SU-DHL-6 (cell line): Measurements from ENCODE around the gene RACGAP1.

Source experiments
- H2AFZ ChIP-seq: fragments of 200-600 bp; sonication (generic); 2 replicates; pipeline ENCODE4 v1.6.1; 2014; ENCODE audit warnings: low read depth, mild to moderate bottlenecking, moderate library complexity, mixed read lengths, antibody characterized with exemption, low read length; ENCODE audit not compliant: severe bottlenecking
- H3F3A ChIP-seq: fragments of 200-600 bp; shearing (Covaris generic); 2 replicates; pipeline ENCODE4 v1.6.0; 2016; ENCODE audit warnings: antibody characterized with exemption, mild to moderate bottlenecking; ENCODE audit not compliant: insufficient read depth
- H3K27ac ChIP-seq: fragments of 200-600 bp; sonication (generic); 2 replicates; pipeline ENCODE4 v1.5.1; 2016; ENCODE audit warnings: low read depth, mild to moderate bottlenecking, low read length, moderate library complexity, mixed read lengths
- H3K27me3 ChIP-seq: fragments of 200-600 bp; sonication (generic), shearing (Covaris generic); 2 replicates; pipeline ENCODE4 v1.6.0; 2014; ENCODE audit warnings: mild to moderate bottlenecking, low read length
- H3K36me3 ChIP-seq: fragments of 200-600 bp; sonication (generic); 2 replicates; pipeline ENCODE4 v1.6.1; 2014; ENCODE audit warnings: mild to moderate bottlenecking, low read length, mixed read lengths
- H3K4me2 ChIP-seq: fragments of 300-600, 200-600 bp; shearing (Covaris generic), sonication (generic); 2 replicates; pipeline ENCODE4 v1.6.0; 2014; ENCODE audit warnings: low read length, low read depth, mild to moderate bottlenecking; ENCODE audit not compliant: poor library complexity, severe bottlenecking
- H3K4me3 ChIP-seq: fragments of 200-600 bp; sonication (generic); 2 replicates; pipeline ENCODE4 v1.5.1; 2014; ENCODE audit warnings: antibody characterized with exemption, low read length, mild to moderate bottlenecking, mixed read lengths; ENCODE audit not compliant: insufficient read depth, poor library complexity, severe bottlenecking
- H3K79me2 ChIP-seq: fragments of 200-600 bp; sonication (generic); 2 replicates; pipeline ENCODE4 v1.6.1; 2014; ENCODE audit warnings: mild to moderate bottlenecking, low read length, moderate library complexity; ENCODE audit not compliant: insufficient read depth
- H3K9ac ChIP-seq: fragments of 200-600 bp; sonication (generic); 2 replicates; pipeline ENCODE4 v1.7.0; 2014; ENCODE audit warnings: mild to moderate bottlenecking, low read length
- H3K9me2 ChIP-seq: fragments of 200-600 bp; sonication (generic); replicated peaks from 2 replicates; pipeline ENCODE4 v1.6.1; 2014; ENCODE audit warnings: low read length; ENCODE audit not compliant: insufficient read depth
- H3K9me3 ChIP-seq: fragments of 200-600 bp; sonication (generic); 2 replicates; pipeline ENCODE4 v1.6.1; 2014; ENCODE audit warnings: low read length, mixed read lengths; ENCODE audit not compliant: insufficient read depth
- H4K20me1 ChIP-seq: fragments of 200-600 bp; sonication (generic); 2 replicates; pipeline ENCODE4 v1.6.1; 2014; ENCODE audit warnings: low read depth, mild to moderate bottlenecking, antibody characterized with exemption, low read length, moderate library complexity, mixed read lengths
- CTCF ChIP-seq: fragments of 200-600 bp; sonication (generic); IDR thresholded peaks from one replicate; pipeline ENCODE4 v1.5.1; 2017; ENCODE audit warnings: antibody characterized with exemption, mild to moderate bottlenecking, low read length, moderate library complexity; ENCODE audit not compliant: insufficient read depth, poor library complexity, severe bottlenecking
- EZH2phosphoT487 ChIP-seq: fragments of 200-600 bp; sonication (generic), shearing (Covaris generic); conservative IDR thresholded peaks from 2 replicates; pipeline ENCODE4 v1.6.1; 2018; ENCODE audit warnings: mild to moderate bottlenecking, antibody characterized with exemption, low read length, moderate library complexity, mixed read lengths

RACGAP1 gene

DNA sequence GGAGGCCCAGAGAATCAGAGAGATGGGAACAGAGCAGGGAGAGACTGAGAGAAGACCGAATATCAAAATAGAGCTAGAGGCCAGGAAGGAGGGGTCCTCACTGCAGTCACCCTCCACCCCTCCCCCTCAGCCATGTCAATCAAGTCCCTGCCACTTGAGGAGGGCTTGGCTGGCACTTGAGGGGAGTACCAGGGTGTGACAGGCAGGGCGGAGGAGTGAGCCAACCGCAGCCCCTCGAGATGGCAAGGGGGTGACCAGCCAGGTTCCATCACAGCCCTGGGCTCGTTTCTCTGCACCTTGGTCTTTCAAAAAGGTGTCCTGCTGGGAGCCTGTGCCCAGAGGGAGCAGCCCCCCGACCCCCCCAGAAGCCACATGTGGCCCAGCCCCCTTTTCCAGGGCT, 59.5 kb downstream of the RACGAP1 start:
- no peaks in the 10 kb centered on the region for H3K9me2 ChIP-seq
- no peak overlapping the region for H2AFZ ChIP-seq
- no peak overlapping the region for H3K9ac ChIP-seq
- H3K9me3 ChIP-seq = no peaks in the 10 kb centered on the region
- H3K4me3 ChIP-seq = no peak overlapping the region
- H3K27ac ChIP-seq = no peak overlapping the region
- no peaks in the 10 kb centered on the region for H3K36me3 ChIP-seq
- no peaks in the 10 kb centered on the region for H3F3A ChIP-seq
- H3K27me3 ChIP-seq = no peaks in the 10 kb centered on the region
- H3K4me2 ChIP-seq = no peak overlapping the region
- H3K79me2 ChIP-seq = no peaks in the 10 kb centered on the region
- TF ChIP-seq CTCF (no peak), EZH2phosphoT487 (no peak)
- no peaks in the 10 kb centered on the region for H4K20me1 ChIP-seq

- no peak overlapping the region for H2AFZ ChIP-seq
- no peaks in the 10 kb centered on the region for H3K79me2 ChIP-seq
- no peak overlapping the region for H3K4me2 ChIP-seq
- no peaks in the 10 kb centered on the region for H3F3A ChIP-seq
- H3K4me3 ChIP-seq = no peak overlapping the region
- H3K27me3 ChIP-seq = no peaks in the 10 kb centered on the region
- no peak overlapping the region for H3K9ac ChIP-seq
- no peak overlapping the region for H3K27ac ChIP-seq
- no peaks in the 10 kb centered on the region for H3K9me2 ChIP-seq
- no peaks in the 10 kb centered on the region for H3K9me3 ChIP-seq
- no peaks in the 10 kb centered on the region for H4K20me1 ChIP-seq
- H3K36me3 ChIP-seq = no peaks in the 10 kb centered on the region
- TF ChIP-seq CTCF = no peak
- TF ChIP-seq EZH2phosphoT487 = no peak
These were observed 60.3 kb downstream of the RACGAP1 start for GRCh38 chr12:49964849-49965624.

DNA sequence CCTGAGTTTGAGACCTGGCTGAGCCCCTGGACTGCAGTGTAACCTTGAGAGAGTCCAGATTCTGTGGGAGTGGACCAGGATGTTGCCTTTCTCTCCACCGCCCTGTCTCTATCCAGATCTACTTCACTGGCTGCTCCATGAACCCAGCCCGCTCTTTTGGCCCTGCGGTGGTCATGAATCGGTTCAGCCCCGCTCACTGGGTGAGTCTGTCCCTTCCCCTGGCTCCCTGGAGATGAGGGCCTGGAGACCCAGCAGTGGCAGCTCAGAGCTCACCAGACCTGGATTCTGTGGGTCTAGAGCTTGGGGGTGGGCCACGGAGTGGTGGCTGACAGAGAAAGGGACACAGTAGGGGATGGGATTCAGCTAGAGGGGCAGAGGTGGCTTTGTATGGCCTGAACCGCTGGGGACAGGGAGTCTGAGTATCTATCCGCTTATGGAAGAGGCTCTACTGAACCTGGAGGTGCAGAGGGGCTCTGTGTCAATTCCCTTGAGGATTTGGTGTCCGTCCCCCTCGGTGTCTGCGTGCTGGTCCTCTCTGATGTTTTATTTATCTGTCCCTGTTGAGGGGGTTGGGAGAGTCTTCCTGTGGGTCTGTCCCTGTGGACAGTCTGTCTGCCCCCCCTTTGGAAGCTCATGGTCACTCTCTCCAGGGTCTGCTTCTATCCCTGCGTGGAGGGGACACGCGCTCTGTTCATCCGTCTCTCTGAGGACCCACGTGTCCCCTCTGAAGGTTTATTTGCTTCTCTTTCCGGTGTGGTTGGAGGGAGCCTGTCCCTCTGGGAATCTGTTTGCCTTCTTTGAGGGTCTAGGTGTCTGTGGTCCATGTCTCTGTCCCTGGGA, 61.1 kb downstream of the RACGAP1 start:
- H3K9ac ChIP-seq = no peak overlapping the region
- H3K27me3 ChIP-seq = no peaks in the 10 kb centered on the region
- no peaks in the 10 kb centered on the region for H3K79me2 ChIP-seq
- no peak overlapping the region for H3K27ac ChIP-seq
- no peaks in the 10 kb centered on the region for H3K9me2 ChIP-seq
- no peak overlapping the region for H3K4me2 ChIP-seq
- H3F3A ChIP-seq = no peaks in the 10 kb centered on the region
- no peaks in the 10 kb centered on the region for H3K9me3 ChIP-seq
- H3K4me3 ChIP-seq = no peak overlapping the region
- no peak overlapping the region for H2AFZ ChIP-seq
- H3K36me3 ChIP-seq = no peaks in the 10 kb centered on the region
- H4K20me1 ChIP-seq = no peaks in the 10 kb centered on the region
- no peak for TF ChIP-seq EZH2phosphoT487
- no peak for TF ChIP-seq CTCF
